ENCODE results near the gene FOXD4.
"Not testable (repeated sequence)": the region's sequence is repeated elsewhere in the genome, so short reads cannot be mapped to it uniquely, and the experiment has no call there.

- TF ChIP-seq CTCF (IDR thresholded peaks at IDR 0.05 in 4 of 5, conservative IDR thresholded peaks at IDR 0.05 in 1 of 5); POLR2A (IDR thresholded peaks at IDR 0.05): not testable (repeated sequence)
Observed at GRCh38 chr9:100430-100829, 17.8 kb downstream of the FOXD4 start.
